Gastrocnemius medialis (tissue), 4 donors: ENCODE data around the gene DNM3. TPM values are rescaled to one million over a fixed set of nuclear protein-coding genes. Genes with fewer than 3 reads are reported as not detected.

Experiments used
- ATAC-seq, 2 donors: fragments of 150-250 bp; one replicate each; pipeline ENCODE4 v1.9.1; 2016
- DNase-seq, 2 donors: peaks; one replicate each; pipeline ENCODE4 v3.0.0-alpha.2; 2019
- H3K27ac ChIP-seq, 4 donors: fragments of 200-600 bp; sonication (generic); 1 replicate in 1 of 4; 2 replicates in 3 of 4; pipeline ENCODE4 v1.5.1; 2016 to 2018; ENCODE audit warnings: mild to moderate bottlenecking in 2 of 4, moderate library complexity in 1 of 4
- H3K27me3 ChIP-seq, 3 donors: fragments of 200-600 bp; sonication (generic) in 2 of 3; 1 replicate in 1 of 3; 2 replicates in 2 of 3; pipeline versions ENCODE4 v1.5.1 to v1.6.0; 2016 to 2019; ENCODE audit warnings: mild to moderate bottlenecking in 1 of 3, moderate library complexity in 1 of 3
- H3K36me3 ChIP-seq, 2 donors: fragments of 200-600 bp; sonication (generic) in 1 of 2; one replicate each; pipeline ENCODE4 v1.5.1; 2017 to 2018
- H3K4me1 ChIP-seq, 2 donors: fragments of 200-600 bp; sonication (generic) in 1 of 2; one replicate each; pipeline ENCODE4 v1.5.1; 2016 to 2017; ENCODE audit warnings: mild to moderate bottlenecking in 2 of 2
- H3K4me3 ChIP-seq, 4 donors: fragments of 200-600 bp; sonication (generic) in 3 of 4; 1 replicate in 1 of 4; 2 replicates in 3 of 4; pipeline ENCODE4 v1.5.1; 2016 to 2019; ENCODE audit warnings: mild to moderate bottlenecking in 2 of 4
- H3K9me3 ChIP-seq, 3 donors: fragments of 200-600 bp; sonication (generic) in 2 of 3; 1 replicate in 1 of 3; 2 replicates in 2 of 3; pipeline ENCODE4 v1.5.1; 2016 to 2019
- CTCF ChIP-seq, 5 experiments: fragments of 450-650 bp in 3 of 5; fragments of 200-600 bp in 2 of 5; sonication (generic) in 2 of 5; IDR thresholded peaks in 4 of 5; conservative IDR thresholded peaks in 1 of 5; 1 replicate in 4 of 5; 2 replicates in 1 of 5; pipeline ENCODE4 v1.5.1; 2016 to 2019; ENCODE audit warnings: antibody characterized with exemption in 5 of 5, mild to moderate bottlenecking in 3 of 5, moderate library complexity in 3 of 5
- POLR2A ChIP-seq, 2 donors: fragments of 450-650 bp; IDR thresholded peaks; one replicate each; pipeline ENCODE4 v1.6.1; 2017; ENCODE audit warnings: antibody characterized with exemption in 2 of 2, mild to moderate bottlenecking in 2 of 2, moderate library complexity in 2 of 2
- in situ Hi-C, 4 donors: fragments of 200-750 bp; cut with MboI; loops; one replicate each; pipeline versions ENCODE4 v1.15.0 to v1.8.0; 2017; ENCODE audit warnings: low sequenced_read_pairs in 4 of 4
- intact Hi-C: fragments of 100-400 bp; cut with DNase I; formaldehyde crosslinking; loops from one replicate; pipeline ENCODE4 v1.15.1; 2023; ENCODE audit warnings: low total_unique reads
- total RNA-seq, 4 donors: library from RNA; depleted of rRNA; stranded (reverse); fragments of >200 nt; gene quantifications; one replicate each; pipeline versions ENCODE4 v1.1.0 to v1.2.3, GENCODE V29; 2016

The DNM3 gene
- total RNA-seq, 4 donors from 2014 or later = 0.35 to 1.6 (median 1.1) TPM

GRCh38 chr1:171916315-171916771, 75.0 kb downstream of the DNM3 start:
- Histone ChIP-seq H3K4me3 (no peak overlapping the region), H3K27me3 (no peaks in the 10 kb centered on the region), H3K27ac (no peak overlapping the region), H3K4me1 (no peaks in the 10 kb centered on the region), H3K36me3 (no peaks in the 10 kb centered on the region), H3K9me3 (no peaks in the 10 kb centered on the region)
- in situ Hi-C loops (no loop called here), intact Hi-C loops (no loop called here)
- no peak for ATAC-seq
- TF ChIP-seq POLR2A (IDR thresholded peaks at IDR 0.05) (no peak), CTCF (IDR thresholded peaks at IDR 0.05 in 4 of 5, conservative IDR thresholded peaks at IDR 0.05 in 1 of 5) (no peak)
- no peak for DNase-seq

GRCh38 chr1:171917331-171917730, 76.0 kb downstream of the DNM3 start:
- no peak overlapping the region for H3K4me3 ChIP-seq
- no peak overlapping the region for H3K27ac ChIP-seq
- intact Hi-C loops (no loop called here), in situ Hi-C loops (no loop called here)
- no peaks in the 10 kb centered on the region for H3K4me1 ChIP-seq
- H3K36me3 ChIP-seq = no peaks in the 10 kb centered on the region
- H3K9me3 ChIP-seq = no peaks in the 10 kb centered on the region
- DNase-seq (no peak), ATAC-seq (no peak)
- no peaks in the 10 kb centered on the region for H3K27me3 ChIP-seq
- TF ChIP-seq POLR2A (IDR thresholded peaks at IDR 0.05) = no peak
- no peak for TF ChIP-seq CTCF (IDR thresholded peaks at IDR 0.05 in 4 of 5, conservative IDR thresholded peaks at IDR 0.05 in 1 of 5)

GRCh38 chr1:171919891-171920887, 78.9 kb downstream of the DNM3 start:
- Histone ChIP-seq H3K36me3 (no peaks in the 10 kb centered on the region), H3K27me3 (no peaks in the 10 kb centered on the region), H3K27ac (no peak overlapping the region), H3K4me3 (no peak overlapping the region), H3K9me3 (no peaks in the 10 kb centered on the region), H3K4me1 (no peaks in the 10 kb centered on the region)
- in situ Hi-C loops (no loop called here), intact Hi-C loops (no loop called here)
- ATAC-seq (no peak), DNase-seq (no peak)
- TF ChIP-seq CTCF (IDR thresholded peaks at IDR 0.05 in 4 of 5, conservative IDR thresholded peaks at IDR 0.05 in 1 of 5) (no peak), POLR2A (IDR thresholded peaks at IDR 0.05) (no peak)

GRCh38 chr1:171922999-171923398, 81.7 kb downstream of the DNM3 start:
- intact Hi-C loops = no loop called here
- ATAC-seq = no peak

More at GRCh38 chr1:171922999-171923398, 81.7 kb downstream of the DNM3 start:
- H3K4me3 ChIP-seq = no peak overlapping the region
- in situ Hi-C loops = no loop called here
- no peaks in the 10 kb centered on the region for H3K27me3 ChIP-seq
- DNase-seq = no peak
- H3K27ac ChIP-seq = no peak overlapping the region
- H3K9me3 ChIP-seq = no peaks in the 10 kb centered on the region
- TF ChIP-seq POLR2A (IDR thresholded peaks at IDR 0.05) = no peak
- no peak for TF ChIP-seq CTCF (IDR thresholded peaks at IDR 0.05 in 4 of 5, conservative IDR thresholded peaks at IDR 0.05 in 1 of 5)
- no peaks in the 10 kb centered on the region for H3K4me1 ChIP-seq
- no peaks in the 10 kb centered on the region for H3K36me3 ChIP-seq
